Osteoblast (primary cell): Measurements from ENCODE around the gene ZBTB21. TPM values are rescaled to one million over a fixed set of nuclear protein-coding genes. Genes with fewer than 3 reads are reported as not detected.

ENCODE experiments used
- DNase-seq: peaks from one replicate; pipeline ENCODE4 v3.0.0; 2011; ENCODE audit warnings: low spot score, mixed read lengths; ENCODE audit not compliant: insufficient read length; ENCODE audit errors: missing footprints
- H2AFZ ChIP-seq: 2 replicates; pipeline ENCODE4 v1.6.0; 2011; ENCODE audit warnings: mild to moderate bottlenecking, low read length
- H3K27ac ChIP-seq: 2 replicates; pipeline ENCODE4 v1.5.1; 2011; ENCODE audit warnings: mild to moderate bottlenecking, low read depth, low read length, moderate library complexity
- H3K27me3 ChIP-seq: 2 replicates; pipeline ENCODE4 v1.6.0; 2012; ENCODE audit warnings: mild to moderate bottlenecking, control low read depth, inconsistent platforms, low read length, moderate library complexity; ENCODE audit not compliant: insufficient read depth
- H3K36me3 ChIP-seq: 2 replicates; pipeline ENCODE4 v1.5.1; 2011; ENCODE audit warnings: mild to moderate bottlenecking, low read length, control low read depth, moderate library complexity; ENCODE audit not compliant: insufficient read depth
- H3K4me1 ChIP-seq: 2 replicates; pipeline ENCODE4 v1.5.1; 2011; ENCODE audit warnings: mild to moderate bottlenecking, low read length, control low read depth, moderate library complexity; ENCODE audit not compliant: insufficient read depth
- H3K4me2 ChIP-seq: 2 replicates; pipeline ENCODE4 v1.6.0; 2011; ENCODE audit warnings: mild to moderate bottlenecking, low read length; ENCODE audit not compliant: insufficient read depth
- H3K4me3 ChIP-seq: fragments of 200-600 bp; sonication (generic); 3 replicates; pipeline ENCODE4 v1.5.1; 2012; ENCODE audit warnings: mild to moderate bottlenecking, low read length, inconsistent platforms; ENCODE audit not compliant: insufficient read depth
- H3K79me2 ChIP-seq: 2 replicates; pipeline ENCODE4 v1.6.0; 2012; ENCODE audit warnings: mild to moderate bottlenecking, low read length, control low read depth, inconsistent platforms; ENCODE audit not compliant: insufficient read depth
- H3K9me3 ChIP-seq: 2 replicates; pipeline ENCODE4 v1.5.1; 2011; ENCODE audit warnings: low read depth, low read length, control low read depth
- H4K20me1 ChIP-seq: 2 replicates; pipeline ENCODE4 v1.6.0; 2012; ENCODE audit warnings: mild to moderate bottlenecking, low read length, control low read depth; ENCODE audit not compliant: insufficient read depth
- CTCF ChIP-seq: IDR thresholded peaks from 2 replicates; pipeline ENCODE4 v1.5.1; 2011; ENCODE audit warnings: mild to moderate bottlenecking, low read depth, low read length, moderate library complexity; ENCODE audit errors: extremely low read depth
- total RNA-seq: library from RNA; depleted of rRNA; stranded (reverse); fragments of >200 nt; gene quantifications from 2 replicates; pipeline ENCODE4 v1.2.3, GENCODE V29; 2012

ZBTB21 gene
- total RNA-seq, 1 donor = 12.7 TPM

GRCh38 chr21:42032266-42032665, 22.1 kb upstream of the ZBTB21 start:
- no peak overlapping the region for H3K4me2 ChIP-seq

GRCh38 chr21:42031816-42032215, 21.7 kb upstream of the ZBTB21 start:
- TF ChIP-seq CTCF = no peak
- H3K27ac ChIP-seq = no peak overlapping the region
- H3K4me2 ChIP-seq = no peak overlapping the region
- H2AFZ ChIP-seq = no peak overlapping the region
- no peaks in the 10 kb centered on the region for H3K36me3 ChIP-seq
- H4K20me1 ChIP-seq = no peaks in the 10 kb centered on the region
- H3K4me1 ChIP-seq = no peaks in the 10 kb centered on the region
- peaks cover 4% of the 10 kb centered on the region for H3K27me3 ChIP-seq
- no peak overlapping the region for H3K4me3 ChIP-seq
- H3K9me3 ChIP-seq = no peaks in the 10 kb centered on the region
- H3K79me2 ChIP-seq = no peaks in the 10 kb centered on the region
- DNase-seq = no peak

More at GRCh38 chr21:42032266-42032665, 22.1 kb upstream of the ZBTB21 start:
- Histone ChIP-seq H3K79me2 (no peaks in the 10 kb centered on the region), H2AFZ (no peak overlapping the region), H3K27ac (no peak overlapping the region), H3K36me3 (no peaks in the 10 kb centered on the region), H3K9me3 (no peaks in the 10 kb centered on the region), H3K27me3 (peaks cover 4% of the 10 kb centered on the region), H3K4me1 (no peaks in the 10 kb centered on the region), H3K4me3 (no peak overlapping the region), H4K20me1 (no peaks in the 10 kb centered on the region)
- no peak for TF ChIP-seq CTCF
- no peak for DNase-seq

- H2AFZ ChIP-seq = no peak overlapping the region
- no peak for TF ChIP-seq CTCF
- H3K4me3 ChIP-seq = no peak overlapping the region
- H3K27ac ChIP-seq = no peak overlapping the region
- no peaks in the 10 kb centered on the region for H3K36me3 ChIP-seq
- DNase-seq = no peak
- H3K4me2 ChIP-seq = no peak overlapping the region
- H3K9me3 ChIP-seq = no peaks in the 10 kb centered on the region
- H3K4me1 ChIP-seq = no peaks in the 10 kb centered on the region
- H4K20me1 ChIP-seq = no peaks in the 10 kb centered on the region
- H3K79me2 ChIP-seq = no peaks in the 10 kb centered on the region
- peaks cover 4% of the 10 kb centered on the region for H3K27me3 ChIP-seq
Measured at GRCh38 chr21:42031241-42031640, 21.1 kb upstream of the ZBTB21 start.

- Histone ChIP-seq H3K4me3 (no peak overlapping the region), H3K4me1 (peaks cover 5% of the 10 kb centered on the region), H3K79me2 (no peaks in the 10 kb centered on the region), H4K20me1 (no peaks in the 10 kb centered on the region), H3K9me3 (no peaks in the 10 kb centered on the region), H3K36me3 (no peaks in the 10 kb centered on the region), H3K27ac (no peak overlapping the region), H3K4me2 (no peak overlapping the region), H2AFZ (no peak overlapping the region), H3K27me3 (peaks cover 4% of the 10 kb centered on the region)
- no peak for TF ChIP-seq CTCF
- no peak for DNase-seq
Measured at GRCh38 chr21:42030311-42030710, 20.2 kb upstream of the ZBTB21 start.
